HG03025 (cell line): ENCODE measurements around the gene DDC.
"Not testable (repeated sequence)": the region's sequence is repeated elsewhere in the genome, so short reads cannot be mapped to it uniquely, and the experiment has no call there.

Experiments used
- ATAC-seq: cut with Tn5 transposase; IDR thresholded peaks from one replicate; pipeline ENCODE4 v1.9.1; 2021; ENCODE audit warnings: mild to moderate bottlenecking, moderate library complexity; ENCODE audit not compliant: unreplicated experiment, low FRiP score

DDC gene

DNA sequence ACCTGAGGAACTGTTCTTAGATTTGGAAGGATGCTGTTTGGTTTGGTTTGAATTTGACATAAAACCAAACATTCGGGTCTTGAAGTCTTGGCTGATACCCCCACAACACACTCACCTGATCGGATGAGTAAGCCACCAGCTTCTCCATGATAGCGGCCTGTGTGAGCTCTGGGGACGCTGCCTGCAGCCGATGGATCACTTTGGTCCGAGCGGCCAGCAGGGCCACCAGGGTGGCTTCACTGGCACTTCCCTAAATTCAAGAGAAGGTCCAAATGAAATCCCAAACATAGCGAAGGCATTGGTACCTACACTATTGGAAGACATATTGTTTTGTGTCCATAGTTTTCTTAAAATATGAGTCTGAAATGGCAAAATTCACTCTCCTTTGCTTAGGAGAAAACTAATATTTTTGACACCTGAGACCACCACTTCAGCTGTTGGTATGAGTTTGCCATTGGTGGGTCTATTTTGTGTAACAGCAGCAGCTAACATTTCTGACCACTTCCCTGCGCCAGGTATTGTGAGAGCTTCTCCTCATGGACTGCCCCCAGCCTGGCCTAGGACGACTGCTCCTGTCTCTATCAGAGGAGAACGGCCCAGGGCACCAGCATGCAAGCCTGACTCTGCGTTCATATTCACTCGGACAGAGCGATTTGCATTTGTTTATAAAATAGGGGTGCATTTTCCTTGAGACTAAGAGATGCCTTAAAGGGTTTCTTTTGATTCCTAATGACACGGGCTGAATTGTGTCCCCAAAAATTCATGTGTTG is 35.9 kb downstream of the DDC start:
- no peak for ATAC-seq

DNA sequence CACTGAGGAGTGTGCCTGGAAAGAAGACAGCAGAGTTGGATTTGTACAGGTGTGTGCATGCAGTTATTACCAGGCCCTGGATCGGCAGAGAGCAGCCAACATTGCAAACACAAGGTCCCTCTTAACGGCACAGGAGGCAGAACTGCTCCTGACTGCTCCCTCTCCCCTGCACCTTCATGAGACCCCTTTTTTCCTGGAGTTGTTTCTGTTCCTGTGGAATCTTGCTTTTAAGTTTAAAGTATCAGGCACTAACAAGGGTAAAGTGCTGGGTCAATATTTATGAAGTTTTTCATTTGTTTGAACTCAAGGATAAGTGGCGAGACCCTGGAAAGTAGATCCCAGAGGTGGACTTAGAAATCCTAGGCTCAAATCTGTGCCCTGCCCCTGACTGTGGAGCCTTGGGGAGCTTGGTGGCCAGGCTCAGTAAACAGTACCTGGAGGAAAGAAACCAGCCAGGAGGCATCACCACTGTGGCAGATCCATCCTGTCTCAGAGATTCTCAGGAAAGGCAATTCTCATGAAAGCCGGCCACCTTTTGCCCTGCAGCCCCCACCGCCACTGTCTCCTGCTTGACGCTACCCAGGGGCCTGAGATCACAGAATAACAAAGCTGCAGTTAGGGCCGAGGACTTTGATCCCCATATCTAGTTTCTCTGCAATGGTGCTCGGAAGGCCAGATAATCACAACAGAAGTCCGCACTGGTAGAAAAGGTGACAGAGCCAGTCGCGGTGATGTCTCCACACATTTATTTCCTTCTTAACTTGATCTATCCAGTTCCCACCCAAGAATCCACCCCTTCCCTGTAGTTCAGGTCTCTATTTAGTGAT is 36.7 kb downstream of the DDC start:
- no peak for ATAC-seq

DNA sequence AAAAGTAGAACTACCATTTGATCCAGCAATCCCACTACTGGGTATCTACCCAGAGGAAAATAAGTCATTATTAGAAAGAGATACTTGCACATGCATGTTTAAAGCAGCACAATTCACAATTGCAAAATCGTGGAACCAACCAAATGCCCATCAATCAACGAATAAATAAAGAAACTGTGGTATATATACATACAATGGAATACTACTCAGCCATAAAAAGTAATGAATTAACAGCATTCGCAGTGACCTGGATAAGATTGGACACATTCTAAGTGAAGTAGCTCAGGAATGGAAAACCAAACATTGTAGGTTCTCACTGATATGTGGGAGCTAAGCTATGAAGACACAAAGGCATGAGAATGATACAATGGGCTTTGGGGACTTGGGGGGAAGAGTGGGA is 45.9 kb downstream of the DDC start:
- ATAC-seq, result not testable (repeated sequence)

DNA sequence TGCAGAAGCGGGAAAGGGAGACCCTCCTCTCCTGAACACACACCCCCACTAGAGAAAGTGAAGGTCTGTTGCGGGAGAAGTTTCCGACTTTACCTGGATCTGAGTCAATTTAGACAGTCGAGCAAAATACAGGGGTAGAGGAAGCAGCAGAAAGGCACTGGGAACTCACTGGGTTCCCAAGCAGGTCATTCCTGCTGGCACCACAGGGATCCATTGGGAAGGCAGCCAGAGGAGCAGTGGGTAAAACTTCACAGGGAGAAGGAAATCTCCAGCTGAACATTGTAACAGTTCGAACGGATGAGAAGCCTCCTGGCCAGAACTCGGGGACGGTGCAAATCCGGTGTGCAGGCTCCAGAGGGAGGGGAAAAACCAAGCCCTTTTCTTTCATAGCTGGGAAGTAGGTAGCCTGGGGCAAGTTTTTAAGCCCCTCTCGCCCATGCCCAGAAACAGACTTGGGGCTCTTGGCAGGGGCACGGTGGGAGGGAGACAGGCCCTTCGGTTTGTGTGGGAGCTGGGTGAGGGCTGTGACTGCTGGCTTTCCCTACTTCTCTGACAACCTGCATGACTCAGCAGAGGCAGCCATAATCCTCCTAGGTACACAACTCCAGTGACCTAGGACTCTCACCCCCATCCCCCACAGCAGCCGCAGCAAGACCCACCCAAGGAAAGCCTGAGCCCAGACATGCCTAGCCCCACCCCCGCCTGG is 51.9 kb downstream of the DDC start:
- no peak for ATAC-seq

DNA sequence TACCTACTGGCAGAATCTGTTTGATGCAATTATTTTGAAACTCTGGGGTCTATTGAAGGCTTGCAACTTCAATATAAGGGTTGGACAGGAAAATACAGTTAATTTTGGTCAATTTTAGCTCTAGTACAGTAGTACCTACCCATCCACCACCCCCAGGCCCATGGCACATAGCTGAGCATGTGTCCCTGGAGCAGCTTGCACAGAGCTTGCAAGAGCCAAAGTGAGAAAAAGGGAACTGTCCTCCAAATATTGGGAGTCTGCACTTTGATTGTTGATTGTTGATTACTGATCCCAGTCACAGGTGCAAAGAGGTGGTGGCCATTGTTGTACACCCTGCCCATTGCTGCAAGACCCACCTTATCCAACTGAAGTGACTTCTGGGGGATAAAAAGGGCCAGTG is 52.8 kb downstream of the DDC start:
- ATAC-seq, result no peak

DNA sequence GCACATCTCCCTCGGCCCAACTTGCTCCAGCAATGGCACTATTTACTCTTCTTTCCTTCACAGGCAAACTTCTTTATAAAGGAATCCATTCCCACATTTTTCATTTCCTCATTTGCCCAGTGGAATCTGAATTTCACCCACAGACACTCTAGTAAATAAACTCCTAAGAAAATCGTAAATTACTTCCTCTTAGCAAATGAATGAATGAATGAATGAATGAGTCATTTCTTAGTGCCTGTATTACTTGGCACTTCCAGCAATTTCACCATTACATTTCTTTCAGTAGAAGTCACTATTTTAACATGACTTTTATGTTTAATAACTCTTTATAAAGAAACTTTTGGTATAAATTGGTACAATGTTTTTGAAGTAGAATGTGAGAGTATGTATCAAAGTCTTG is 55.7 kb downstream of the DDC start:
- no peak for ATAC-seq

DNA sequence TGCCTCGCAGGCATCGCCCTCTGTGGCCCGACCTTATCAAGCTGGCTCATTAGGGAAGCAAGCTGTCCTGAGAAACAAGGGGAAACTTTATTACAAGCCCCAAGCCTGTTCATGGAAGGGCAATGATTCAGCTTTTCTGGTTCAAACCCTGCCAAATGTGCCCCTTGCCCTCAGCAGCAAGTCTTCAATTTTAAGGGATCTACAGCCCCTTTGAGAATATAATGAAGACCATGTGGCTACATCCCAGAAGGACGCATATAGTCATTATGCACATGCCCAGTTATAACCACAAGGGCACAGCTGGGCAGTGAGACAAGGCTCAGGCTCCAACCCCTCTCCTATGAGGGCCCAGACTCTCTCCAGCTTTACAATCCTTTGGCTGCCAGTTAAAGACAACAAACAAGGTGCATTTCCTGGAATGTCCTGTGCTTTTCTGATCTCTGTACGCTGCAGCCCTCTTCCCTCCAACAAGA is 56.7 kb downstream of the DDC start:
- no peak for ATAC-seq

DNA sequence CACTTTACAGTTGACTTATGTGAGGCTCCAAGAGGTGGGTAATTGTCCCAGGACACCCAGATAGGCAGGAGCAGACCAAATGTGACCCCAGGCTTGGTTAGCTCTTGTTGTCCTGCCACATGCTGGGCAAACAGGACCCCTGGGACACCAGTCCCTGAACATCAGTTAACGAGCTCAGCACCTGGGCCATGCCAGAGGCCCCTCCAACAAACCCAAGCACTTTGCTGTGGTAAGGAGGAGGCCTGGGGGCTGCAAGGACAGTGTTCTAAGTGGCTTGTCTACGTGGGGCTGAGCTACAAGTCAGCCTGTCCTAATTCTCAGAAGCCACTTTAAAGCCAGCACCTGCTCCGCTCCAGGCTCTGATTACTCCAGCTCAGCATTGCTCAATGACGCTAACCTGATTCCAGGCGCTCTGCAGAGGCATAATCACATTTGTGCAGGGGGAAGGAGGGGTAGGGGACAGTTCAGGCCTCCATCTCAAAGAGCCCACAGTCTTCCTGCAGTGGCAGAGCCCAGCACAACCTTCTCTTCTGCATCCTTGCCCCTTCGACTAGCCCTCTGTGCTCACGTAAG is 57.2 kb downstream of the DDC start:
- ATAC-seq, result no peak

DNA sequence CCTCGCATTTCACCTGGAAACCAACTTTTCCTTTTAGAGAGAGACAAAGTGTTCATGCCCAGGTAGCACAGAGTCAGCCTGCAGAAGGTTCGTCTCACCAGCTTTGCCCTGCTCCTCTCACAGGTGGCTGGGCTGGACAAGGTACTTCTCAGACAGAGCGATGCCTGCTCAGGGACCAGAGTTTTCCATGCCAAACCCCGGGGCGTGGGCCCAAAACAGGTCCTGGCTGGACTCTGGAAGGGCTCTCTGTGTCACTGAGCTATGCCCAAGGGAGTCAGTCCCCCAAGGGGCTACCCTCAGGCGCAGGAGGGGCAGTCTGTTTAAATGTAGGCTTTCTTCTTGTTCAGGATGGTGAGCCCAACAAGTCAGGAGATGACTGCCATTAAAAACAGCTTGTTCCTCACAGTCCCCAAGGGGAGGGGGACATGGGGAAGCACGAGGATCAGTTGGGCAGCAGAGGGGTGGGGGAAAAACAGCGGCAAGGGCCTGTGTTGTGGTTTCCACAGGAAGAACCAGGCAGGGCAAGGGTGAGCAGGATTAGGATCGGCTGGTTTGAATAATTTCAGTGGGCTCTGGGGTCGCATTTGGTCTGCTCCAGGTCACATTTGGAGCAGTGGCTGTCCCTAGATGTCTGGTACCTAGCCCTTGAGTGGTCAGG is 59.5 kb downstream of the DDC start:
- no peak for ATAC-seq

DNA sequence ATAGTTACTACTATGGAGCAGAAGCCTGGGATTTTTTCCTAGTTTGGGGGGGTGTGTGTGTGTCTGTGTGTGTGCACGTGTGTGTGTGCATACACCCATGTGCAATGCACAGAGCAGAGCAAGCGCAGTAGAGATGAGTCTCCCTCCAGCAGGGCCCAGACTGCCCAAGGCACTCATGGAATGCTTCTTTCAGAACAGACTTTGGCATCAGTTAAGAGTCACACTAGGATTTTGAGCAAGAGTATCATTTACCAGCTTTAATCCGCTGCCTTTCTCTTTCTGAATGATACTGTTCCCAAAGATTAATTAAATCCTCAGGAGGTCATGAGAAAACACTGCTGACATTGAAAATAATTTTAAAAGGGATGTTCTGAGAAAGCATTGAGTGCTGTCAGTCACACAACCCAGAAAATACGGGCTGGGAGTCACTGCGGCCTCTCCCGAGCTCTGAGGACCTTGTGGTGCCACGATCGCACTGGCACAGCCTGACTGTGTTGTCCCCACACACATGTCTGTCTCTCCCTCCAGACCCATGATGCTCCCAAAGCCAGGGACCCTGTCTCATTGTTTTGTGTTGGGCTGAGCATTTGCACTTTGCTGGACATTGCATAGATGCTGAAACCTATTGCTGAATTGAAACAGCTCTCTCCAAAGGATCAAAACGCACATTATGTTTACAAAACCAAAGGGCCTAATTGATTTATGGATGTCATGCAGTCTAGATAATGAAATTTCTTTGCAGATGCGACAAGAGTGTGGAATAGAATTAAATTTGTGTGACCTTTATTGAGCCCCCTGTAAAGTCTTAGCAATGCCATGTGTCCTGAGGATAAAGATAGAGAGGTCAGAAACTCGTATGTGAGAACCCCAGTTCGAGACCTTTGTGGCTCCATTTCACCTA is 60.3 kb downstream of the DDC start:
- no peak for ATAC-seq

DNA sequence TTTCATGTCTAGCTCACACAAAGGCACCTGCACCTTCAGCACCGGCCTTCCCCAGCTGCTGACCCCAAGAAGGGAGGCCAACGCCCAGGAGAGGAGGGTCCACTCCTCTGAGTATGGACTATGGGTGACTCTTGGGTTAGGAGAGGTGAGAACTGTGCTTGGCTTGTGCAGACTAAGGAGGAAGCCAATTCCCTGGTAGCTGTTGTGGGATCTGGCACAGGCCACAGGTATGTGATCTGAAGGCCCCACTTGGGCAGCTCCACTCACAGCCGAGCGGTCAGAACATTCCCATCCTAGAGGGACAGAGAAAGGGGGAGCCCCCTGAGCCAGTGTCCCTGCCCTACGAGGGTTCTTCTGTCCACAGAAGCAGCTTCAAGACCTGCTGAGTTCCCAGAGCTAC is 62.3 kb downstream of the DDC start:
- ATAC-seq, result no peak

DNA sequence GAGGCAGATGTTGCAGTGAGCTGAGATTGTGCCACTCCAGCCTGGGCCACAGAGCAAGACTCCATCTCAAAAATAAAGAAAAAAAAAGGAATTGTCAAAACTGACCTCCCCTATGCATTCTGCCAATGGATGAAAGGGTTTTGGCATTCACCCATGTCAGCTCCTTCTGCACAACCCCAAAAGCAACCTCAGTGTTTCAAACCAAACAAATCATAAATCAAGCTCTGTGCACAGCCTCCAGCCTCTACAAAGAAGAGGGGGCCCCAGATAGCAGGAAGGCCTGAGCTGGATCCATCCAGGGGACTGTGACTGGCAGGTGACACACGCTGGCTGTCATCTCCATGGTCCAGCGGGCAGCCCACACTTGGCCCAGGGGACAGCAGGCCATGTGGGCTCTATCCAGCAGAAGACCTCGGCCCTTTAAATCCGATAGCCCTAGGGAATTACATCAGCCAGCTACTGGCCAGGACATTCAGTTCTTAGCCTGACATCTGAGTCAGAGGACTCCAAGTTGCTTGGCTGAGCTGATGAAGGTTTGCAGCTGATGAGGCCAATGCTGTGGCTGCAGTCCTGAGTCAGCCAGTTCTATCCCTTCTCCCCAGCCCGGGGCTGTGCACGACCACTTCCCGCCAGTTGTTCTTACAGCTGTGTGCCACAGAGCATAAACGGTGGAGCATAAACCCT is 63.1 kb downstream of the DDC start:
- no peak for ATAC-seq

DNA sequence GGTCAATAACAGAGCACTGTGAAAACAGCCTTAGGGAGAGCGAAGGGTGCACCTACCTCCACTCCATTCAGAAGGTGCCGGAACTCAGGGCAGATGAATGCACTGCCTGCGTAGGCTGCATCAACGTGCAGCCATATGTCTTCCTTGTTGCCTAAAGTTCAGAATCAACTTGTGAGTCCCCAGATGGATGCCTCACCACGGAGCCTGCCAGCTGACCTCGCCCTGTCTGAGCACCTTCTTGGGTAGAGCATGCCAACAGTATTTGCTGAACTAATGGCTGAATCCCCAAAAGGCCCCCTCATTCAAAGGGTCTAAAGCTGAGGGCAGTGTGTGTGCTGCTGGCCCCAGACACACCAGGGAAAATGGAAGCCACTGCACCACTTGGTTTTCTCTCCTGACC is 66.1 kb downstream of the DDC start:
- ATAC-seq, result no peak

DNA sequence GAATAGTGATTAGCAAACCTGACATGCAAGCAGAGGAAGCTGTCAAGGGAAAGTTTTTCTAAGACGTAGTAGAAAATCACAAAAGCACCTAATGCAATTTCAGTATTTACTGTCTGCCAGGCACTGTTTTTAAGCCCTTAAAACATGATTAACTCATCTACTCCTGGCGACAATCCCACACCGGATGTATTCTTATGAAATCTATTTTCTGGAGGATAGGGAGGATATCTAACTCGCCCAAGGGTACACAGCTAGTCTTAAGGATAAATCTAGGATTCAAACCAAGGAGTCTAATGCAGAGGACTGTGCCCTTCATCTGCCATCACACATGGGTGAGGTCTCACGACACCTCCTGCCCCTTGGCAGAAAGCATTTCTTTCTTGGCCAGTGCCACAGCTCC is 67.2 kb downstream of the DDC start:
- ATAC-seq, result no peak

DNA sequence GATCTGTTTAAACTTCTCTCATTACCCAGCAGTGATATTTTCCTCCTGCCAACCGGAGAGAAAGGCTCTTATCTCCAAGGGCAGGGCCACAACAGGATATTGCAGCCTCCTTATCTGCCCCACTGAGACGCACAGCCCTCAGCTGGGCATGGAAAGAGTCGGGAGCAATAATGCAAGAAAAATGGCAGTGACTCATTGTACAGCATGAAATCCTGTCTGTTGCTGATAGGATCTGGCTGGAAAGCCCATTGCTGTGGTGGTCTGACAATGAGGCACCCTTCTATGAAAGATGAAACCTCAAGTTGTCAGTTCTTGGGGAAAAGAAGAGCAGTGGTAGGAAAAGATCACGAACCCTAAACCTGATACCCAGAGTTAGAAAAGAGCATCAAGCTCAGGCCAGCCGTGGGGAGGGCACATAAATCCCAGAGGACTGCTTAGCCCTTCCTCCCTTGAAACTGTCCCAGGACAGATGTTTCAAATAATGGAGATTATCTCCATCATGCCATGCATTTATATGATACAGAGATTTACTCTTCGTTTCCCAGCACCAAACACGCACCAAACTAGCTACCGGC is 68.0 kb downstream of the DDC start:
- no peak for ATAC-seq

DNA sequence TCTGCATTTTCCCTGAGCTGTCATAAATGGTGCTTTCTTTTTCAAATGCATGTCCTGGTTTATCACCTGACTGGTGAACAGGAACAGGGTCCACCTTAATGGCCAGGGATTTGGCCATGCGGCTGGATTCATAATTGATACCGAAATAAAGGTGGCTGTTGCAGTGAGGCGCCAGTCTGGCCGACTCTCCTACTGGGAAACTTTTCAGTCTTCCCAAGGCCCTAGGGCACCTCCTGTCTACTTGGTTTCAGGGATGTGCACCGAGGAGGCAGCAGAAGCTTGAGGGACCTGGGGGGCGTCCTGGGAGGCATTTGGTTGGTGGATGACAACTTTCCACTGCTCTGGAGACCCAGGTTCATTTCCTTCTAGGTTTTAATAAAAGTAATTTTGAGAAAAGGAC is 68.6 kb downstream of the DDC start:
- no peak for ATAC-seq

DNA sequence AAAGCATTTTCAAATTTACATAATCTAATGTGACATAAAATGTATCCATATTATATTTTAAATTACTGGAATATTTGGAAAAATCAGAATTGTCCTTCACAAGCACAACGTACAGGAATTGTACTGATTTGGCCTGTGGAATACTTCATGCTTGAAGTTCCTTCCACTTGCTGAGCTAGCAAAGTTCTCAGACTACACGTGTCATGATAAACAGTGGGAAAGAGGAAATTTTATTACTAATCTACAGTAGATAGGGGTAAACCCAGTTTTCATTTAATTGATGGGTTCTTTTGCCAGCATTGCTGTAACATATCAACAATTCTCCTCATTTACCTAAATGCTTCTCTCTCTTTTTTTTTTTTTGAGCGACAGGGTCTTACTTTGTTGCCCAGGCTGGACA is 69.5 kb downstream of the DDC start:
- no peak for ATAC-seq

DNA sequence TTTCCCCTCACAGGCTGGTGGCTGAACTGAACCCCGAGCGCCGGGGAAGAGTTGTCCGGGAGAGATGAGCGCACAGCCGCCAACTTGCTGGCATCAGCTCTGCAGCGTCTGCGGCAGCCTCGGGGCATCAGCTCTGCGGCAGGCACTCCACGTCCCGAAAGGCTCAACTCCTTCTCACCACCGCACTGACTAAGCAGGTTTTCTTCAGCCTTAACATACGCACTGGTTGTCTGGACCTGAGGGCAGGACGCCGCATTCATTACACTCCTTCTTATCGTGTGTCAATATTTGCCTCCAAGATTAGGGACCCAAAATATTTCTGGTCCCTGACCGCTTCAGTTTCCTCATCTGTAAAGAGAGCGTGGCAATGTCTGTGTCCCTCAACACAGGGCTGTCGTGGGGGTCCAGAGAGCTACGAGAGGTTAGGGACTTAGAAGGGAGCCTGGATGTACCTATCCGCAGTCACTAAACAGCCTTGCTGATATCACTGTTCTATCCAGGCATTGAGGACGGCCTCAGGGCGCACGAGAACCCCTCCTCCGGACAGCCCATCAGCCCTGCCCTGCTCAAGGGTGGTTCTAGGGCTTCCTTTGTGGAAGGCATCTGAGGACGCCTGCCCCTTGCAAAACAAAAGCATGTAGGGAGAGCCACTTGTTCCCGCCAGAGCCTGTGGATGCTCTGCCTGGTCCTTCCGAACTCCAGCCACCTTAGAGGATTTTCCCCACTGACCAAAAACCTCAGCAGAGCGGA is 72.3 kb downstream of the DDC start:
- ATAC-seq, result no peak
